A673 (cell line): ENCODE results near the gene CYTH2. TPM values are rescaled to one million over a fixed set of nuclear protein-coding genes. Genes with fewer than 3 reads are reported as not detected.

ENCODE experiments used
- BruUV-seq: library from RNA; stranded (reverse); fragments of 400-500 nt; replicated peaks from 2 replicates; lab custom pipeline; 2021; lab: Mats Ljungman, UMichigan
- CTCF ChIA-PET: fragments of 300-600 bp; sonication (Branson Sonifier 250); formaldehyde crosslinking; loops from one replicate; lab custom pipeline; 2022; ENCODE audit warnings: antibody characterized with exemption; lab: Charles Lee
- POLR2A ChIA-PET: fragments of 300-600 bp; sonication (Branson Sonifier 250); formaldehyde crosslinking; loops from one replicate; lab custom pipeline; 2022; ENCODE audit warnings: antibody characterized with exemption; ENCODE audit not compliant: low non-redundant PET; lab: Charles Lee
- DNase-seq: peaks from one replicate; pipeline ENCODE4 v3.0.0-alpha.2; 2015; ENCODE audit warnings: low spot score
- H3K27ac ChIP-seq: fragments of 200-600 bp; sonication (generic); 2 replicates; pipeline ENCODE4 v1.5.1; 2016; ENCODE audit warnings: mixed run types, low read depth, mild to moderate bottlenecking, mixed read lengths, antibody characterized with exemption, low read length; ENCODE audit not compliant: poor library complexity, severe bottlenecking
- H3K27me3 ChIP-seq: fragments of 200-600 bp; sonication (generic); replicated peaks from 2 replicates; pipeline ENCODE4 v1.6.1; 2017; ENCODE audit warnings: mixed run types, low read depth, mild to moderate bottlenecking, mixed read lengths, antibody characterized with exemption, low read length; ENCODE audit not compliant: insufficient read depth, poor library complexity
- H3K36me3 ChIP-seq: fragments of 200-600 bp; sonication (generic); 2 replicates; pipeline ENCODE4 v1.6.1; 2016; ENCODE audit warnings: mixed run types, mild to moderate bottlenecking, mixed read lengths, antibody characterized with exemption, low read length; ENCODE audit not compliant: insufficient read depth, poor library complexity, severe bottlenecking
- H3K4me1 ChIP-seq: fragments of 200-600 bp; sonication (generic); 2 replicates; pipeline ENCODE4 v1.6.1; 2017; ENCODE audit warnings: mixed run types, mild to moderate bottlenecking, mixed read lengths, antibody characterized with exemption, low read length; ENCODE audit not compliant: insufficient read depth, poor library complexity, severe bottlenecking
- H3K4me3 ChIP-seq: fragments of 200-600 bp; sonication (generic); 2 replicates; pipeline ENCODE4 v1.5.1; 2016; ENCODE audit warnings: low read depth, mixed run types, mild to moderate bottlenecking, mixed read lengths, low read length; ENCODE audit not compliant: poor library complexity, severe bottlenecking
- H3K9me3 ChIP-seq: fragments of 200-600 bp; sonication (generic); 2 replicates; pipeline ENCODE4 v1.6.1; 2016; ENCODE audit warnings: mixed run types, low read depth, mild to moderate bottlenecking, mixed read lengths, antibody characterized with exemption, low read length; ENCODE audit not compliant: poor library complexity, severe bottlenecking
- EZH2 ChIP-seq: fragments of 200-600 bp; sonication (generic); IDR thresholded peaks from 2 replicates; pipeline ENCODE4 v1.6.1; 2017; ENCODE audit warnings: borderline replicate concordance, low read depth, mild to moderate bottlenecking, mixed read lengths, antibody characterized with exemption, low read length; ENCODE audit not compliant: poor library complexity, severe bottlenecking
- intact Hi-C: fragments of 100-400 bp; cut with micrococcal nuclease; formaldehyde crosslinking; loops from one replicate; pipeline ENCODE4 v1.10.0; 2022; ENCODE audit not compliant: unreplicated experiment
- total RNA-seq: library from RNA; stranded (reverse); gene quantifications from 2 replicates; pipeline ENCODE4 v1.2.3, GENCODE V29; 2021
- TF ChIP-seq, protein P1 (sequence below): fragments of 300-800, 200-600 bp; sonication (generic); conservative IDR thresholded peaks from 2 replicates; pipeline ENCODE4 v1.5.1; 2017; ENCODE audit warnings: low read depth, mild to moderate bottlenecking, antibody characterized with exemption, low read length, moderate library complexity, mixed read lengths

The CYTH2 gene
- total RNA-seq, 1 experiment from 2014 or later = 125 TPM

DNA sequence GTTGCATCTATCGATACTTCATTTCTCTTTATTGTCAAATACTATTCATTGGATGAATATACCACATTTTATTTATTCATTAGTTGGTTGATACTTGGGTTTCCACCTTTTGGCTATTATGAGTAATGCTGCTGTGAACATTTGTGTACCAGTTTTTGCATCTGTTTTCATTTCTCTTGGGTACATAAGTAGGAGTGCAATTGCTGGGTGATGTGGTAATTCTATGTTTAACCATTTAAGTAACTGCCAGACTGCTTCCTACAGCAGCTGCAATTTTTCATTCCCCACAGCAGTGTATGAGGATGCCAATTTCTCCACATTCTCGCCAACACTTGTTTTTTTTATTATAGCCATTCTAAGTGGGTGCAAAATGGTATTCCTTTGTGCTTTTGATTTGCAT, 11.2 kb upstream of the CYTH2 start:
- no TSS peak for BruUV-seq
- H3K9me3 ChIP-seq = no peaks in the 10 kb centered on the region
- H3K36me3 ChIP-seq = peaks cover 42% of the 10 kb centered on the region
- POLR2A ChIA-PET = no interaction called here
- TF ChIP-seq, protein P1, sequence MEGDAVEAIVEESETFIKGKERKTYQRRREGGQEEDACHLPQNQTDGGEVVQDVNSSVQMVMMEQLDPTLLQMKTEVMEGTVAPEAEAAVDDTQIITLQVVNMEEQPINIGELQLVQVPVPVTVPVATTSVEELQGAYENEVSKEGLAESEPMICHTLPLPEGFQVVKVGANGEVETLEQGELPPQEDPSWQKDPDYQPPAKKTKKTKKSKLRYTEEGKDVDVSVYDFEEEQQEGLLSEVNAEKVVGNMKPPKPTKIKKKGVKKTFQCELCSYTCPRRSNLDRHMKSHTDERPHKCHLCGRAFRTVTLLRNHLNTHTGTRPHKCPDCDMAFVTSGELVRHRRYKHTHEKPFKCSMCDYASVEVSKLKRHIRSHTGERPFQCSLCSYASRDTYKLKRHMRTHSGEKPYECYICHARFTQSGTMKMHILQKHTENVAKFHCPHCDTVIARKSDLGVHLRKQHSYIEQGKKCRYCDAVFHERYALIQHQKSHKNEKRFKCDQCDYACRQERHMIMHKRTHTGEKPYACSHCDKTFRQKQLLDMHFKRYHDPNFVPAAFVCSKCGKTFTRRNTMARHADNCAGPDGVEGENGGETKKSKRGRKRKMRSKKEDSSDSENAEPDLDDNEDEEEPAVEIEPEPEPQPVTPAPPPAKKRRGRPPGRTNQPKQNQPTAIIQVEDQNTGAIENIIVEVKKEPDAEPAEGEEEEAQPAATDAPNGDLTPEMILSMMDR = no peak
- no peak for TF ChIP-seq EZH2
- CTCF ChIA-PET = no interaction called here
- no peak overlapping the region for H3K4me3 ChIP-seq
- intact Hi-C loops = no loop called here
- no peaks in the 10 kb centered on the region for H3K4me1 ChIP-seq
- no peaks in the 10 kb centered on the region for H3K27me3 ChIP-seq
- H3K27ac ChIP-seq = no peak overlapping the region
- no peak for DNase-seq

DNA sequence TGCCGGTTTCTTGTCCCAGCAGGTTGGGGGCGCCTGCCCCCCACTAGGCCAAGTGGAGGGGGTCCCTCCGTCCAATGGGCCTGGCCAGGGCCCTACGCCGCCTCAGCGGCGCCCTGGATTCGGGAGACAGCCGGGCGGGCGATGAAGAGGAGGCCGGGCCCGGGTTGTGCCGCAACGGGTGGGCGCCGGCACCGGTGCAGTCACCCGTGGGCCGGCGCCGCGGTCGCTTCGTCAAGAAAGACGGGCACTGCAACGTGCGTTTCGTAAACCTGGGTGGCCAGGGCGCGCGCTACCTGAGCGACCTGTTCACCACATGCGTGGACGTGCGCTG, 7.6 kb upstream of the CYTH2 start:
- ChIA-PET POLR2A (no interaction called here), CTCF (no interaction called here)
- H3K36me3 ChIP-seq = peaks cover 29% of the 10 kb centered on the region

DNA sequence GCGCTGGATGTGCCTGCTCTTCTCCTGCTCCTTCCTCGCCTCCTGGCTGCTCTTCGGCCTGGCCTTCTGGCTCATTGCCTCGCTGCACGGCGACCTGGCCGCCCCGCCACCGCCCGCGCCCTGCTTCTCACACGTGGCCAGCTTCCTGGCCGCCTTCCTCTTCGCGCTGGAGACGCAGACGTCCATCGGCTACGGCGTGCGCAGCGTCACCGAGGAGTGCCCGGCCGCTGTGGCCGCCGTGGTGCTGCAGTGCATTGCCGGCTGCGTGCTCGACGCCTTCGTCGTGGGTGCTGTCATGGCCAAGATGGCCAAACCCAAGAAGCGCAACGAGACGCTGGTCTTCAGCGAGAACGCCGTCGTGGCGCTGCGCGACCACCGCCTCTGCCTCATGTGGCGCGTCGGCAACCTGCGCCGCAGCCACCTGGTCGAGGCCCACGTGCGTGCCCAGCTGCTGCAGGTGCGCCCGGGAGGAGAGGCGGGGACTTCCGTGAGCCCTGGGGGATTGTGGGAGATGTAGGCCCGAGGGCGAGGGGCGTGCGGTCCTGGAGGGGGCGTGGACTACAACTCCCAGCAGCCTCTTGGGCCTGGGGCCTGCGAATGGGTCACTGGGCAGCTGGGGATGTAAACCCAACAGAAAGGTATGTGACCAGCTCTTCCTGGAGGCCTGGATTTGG, 7.0 kb upstream of the CYTH2 start:
- no TSS peak for BruUV-seq
- Histone ChIP-seq H3K36me3 (peaks cover 29% of the 10 kb centered on the region), H3K9me3 (no peaks in the 10 kb centered on the region), H3K4me1 (peaks cover 3% of the 10 kb centered on the region), H3K27ac (no peak overlapping the region), H3K27me3 (no peaks in the 10 kb centered on the region), H3K4me3 (no peak overlapping the region)
- intact Hi-C loops = no loop called here
- ChIA-PET POLR2A (no interaction called here), CTCF (no interaction called here)
- DNase-seq = no peak
- TF ChIP-seq, protein P1 = no peak
- TF ChIP-seq EZH2 = no peak

More for the DNA sequence above, 7.6 kb upstream of the CYTH2 start:
- Histone ChIP-seq H3K27me3 (no peaks in the 10 kb centered on the region), H3K4me1 (no peaks in the 10 kb centered on the region), H3K9me3 (no peaks in the 10 kb centered on the region), H3K4me3 (no peak overlapping the region), H3K27ac (no peak overlapping the region)
- TF ChIP-seq, protein P1 = no peak
- no peak for TF ChIP-seq EZH2
- BruUV-seq = no TSS peak
- DNase-seq = no peak
- intact Hi-C loops = no loop called here
